SW480 (cell line): Measurements from ENCODE around the gene OSBPL3.
"Not testable (repeated sequence)": the region's sequence is repeated elsewhere in the genome, so short reads cannot be mapped to it uniquely, and the experiment has no call there.

Experiments
- DNase-seq: peaks from one replicate; pipeline ENCODE4 v3.0.0-alpha.2; 2016; ENCODE audit warnings: low spot score

Gene OSBPL3

GRCh38 chr7:24794751-24795406 lies 185.1 kb downstream of the OSBPL3 start:
- DNase-seq, result not testable (repeated sequence)

DNA sequence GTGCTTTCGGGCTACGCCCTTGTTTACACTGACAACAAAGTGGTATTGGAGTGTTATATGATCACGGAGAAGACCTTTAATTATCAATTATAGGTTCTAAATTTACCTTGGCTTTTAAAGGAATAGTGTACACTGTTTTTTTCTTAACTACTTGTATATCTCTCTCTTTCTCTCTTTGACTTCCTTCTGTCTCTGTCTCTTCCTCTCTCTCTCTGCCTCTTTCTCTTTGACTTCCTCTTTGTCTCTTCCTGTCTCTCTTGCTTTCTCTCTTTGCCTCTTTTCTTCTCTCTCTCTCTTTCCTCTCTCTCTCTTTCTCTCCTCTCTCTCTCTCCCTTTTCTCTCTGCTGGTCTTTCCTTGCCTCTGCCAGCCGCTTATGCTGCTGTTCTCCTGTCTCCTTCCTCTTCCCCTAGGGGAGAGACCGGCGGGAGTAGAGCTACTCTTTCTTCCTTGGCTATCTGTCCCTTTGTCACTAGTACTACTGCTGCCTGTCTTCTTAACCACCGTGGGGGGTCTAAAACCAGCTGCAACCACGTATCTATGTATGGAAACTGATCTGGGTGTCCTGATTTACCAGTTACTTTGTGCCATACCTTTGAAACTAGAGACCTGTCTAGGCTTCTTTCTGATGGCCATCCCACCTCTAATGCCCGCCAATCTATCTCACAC lies 185.9 kb downstream of the OSBPL3 start:
- DNase-seq, result no peak

DNA sequence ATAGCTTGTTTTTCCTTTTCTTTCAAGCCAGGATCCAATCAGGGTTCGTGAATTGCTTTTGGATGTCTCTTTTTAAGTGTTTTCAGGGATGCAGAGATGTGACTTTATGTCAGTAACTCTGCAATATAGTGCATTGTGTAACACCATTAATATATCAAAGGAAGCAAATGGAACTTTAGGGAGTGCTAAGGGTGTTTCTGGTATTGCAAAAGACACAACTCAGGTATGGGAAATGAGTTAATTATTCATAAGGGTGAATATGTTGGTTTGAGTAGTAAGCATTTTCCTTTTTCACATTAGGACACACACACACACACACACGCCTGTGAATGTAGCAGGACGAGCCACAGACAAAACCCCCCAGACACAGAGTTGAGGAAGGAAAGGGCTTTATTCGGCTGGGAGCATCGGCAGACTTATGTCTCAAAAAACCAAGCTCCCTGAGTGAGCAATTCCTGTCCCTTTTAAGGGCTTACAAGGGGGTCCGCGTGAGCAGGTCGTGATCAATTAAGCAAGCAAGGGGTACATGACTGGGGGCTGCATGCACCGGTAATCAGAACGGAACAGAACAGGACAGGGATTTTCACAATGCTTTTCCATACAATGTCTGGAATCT lies 190.9 kb downstream of the OSBPL3 start:
- DNase-seq, result no peak

GRCh38 chr7:24788075-24788474 lies 191.9 kb downstream of the OSBPL3 start:
- DNase-seq, result no peak

GRCh38 chr7:24786941-24787340 lies 193.0 kb downstream of the OSBPL3 start:
- peak; percentile 87 for DNase-seq

GRCh38 chr7:24786306-24786705 lies 193.7 kb downstream of the OSBPL3 start:
- DNase-seq, result no peak

DNA sequence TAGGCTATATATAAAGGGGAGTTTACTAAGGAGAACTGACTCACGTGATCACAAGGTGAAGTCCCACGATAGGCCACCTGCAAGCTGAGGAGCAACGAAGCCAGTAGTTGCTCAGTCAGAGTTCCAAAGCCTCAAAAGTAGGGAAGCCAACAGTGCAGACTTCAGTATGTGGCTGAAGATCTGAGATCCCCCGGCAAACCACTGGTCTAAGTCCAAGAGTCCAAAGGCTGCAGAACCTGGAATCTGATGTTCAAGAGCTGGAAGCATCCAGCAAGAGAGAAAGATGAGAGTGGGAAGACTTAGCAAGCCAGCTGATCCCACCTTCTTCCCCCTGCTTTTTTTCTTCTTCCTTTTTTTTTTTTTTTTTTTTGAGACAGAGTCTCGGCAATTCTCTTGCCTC lies 195.7 kb downstream of the OSBPL3 start:
- DNase-seq, result no peak

DNA sequence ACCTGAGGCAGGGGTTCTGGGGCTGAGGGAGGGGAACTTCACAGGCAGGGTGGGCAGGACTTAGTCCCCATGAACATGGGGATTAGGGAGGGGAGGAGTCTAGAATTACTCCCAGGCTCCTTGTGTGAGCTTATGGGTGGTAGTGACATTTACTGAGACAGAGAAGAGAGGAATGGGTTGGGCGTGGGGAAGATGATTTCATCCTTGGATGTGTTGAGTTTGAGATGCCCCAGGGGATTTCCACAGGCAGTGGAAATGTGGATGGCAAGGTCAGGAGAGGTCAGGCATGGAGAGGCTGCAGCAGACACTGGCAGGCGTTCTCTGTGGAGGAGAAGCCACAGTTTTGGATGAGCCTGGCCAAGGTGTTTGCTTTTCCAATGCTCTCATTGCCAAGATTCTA lies 196.3 kb downstream of the OSBPL3 start:
- DNase-seq, result no peak

DNA sequence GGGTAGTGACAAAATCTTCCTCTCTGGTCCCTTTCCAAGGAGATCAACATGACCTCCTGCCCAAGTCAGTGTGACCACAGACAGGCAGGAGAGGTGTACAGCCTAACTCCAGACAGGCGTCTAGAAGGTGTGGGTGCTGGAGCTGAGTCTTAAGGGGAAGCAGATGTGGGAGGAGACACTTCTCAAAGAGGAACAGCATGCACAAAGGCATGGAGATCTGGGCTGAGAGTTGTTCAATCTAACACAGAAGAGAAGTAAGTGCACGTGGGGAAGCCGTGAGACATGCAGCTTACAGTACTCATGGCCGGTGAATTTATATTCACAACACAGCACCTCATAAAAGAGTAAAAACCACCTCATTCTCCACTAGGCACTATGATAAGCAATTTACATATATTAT lies 198.9 kb downstream of the OSBPL3 start:
- DNase-seq, result no peak

- no peak for DNase-seq
Observed at GRCh38 chr7:24779283-24779655, 200.7 kb downstream of the OSBPL3 start.

DNA sequence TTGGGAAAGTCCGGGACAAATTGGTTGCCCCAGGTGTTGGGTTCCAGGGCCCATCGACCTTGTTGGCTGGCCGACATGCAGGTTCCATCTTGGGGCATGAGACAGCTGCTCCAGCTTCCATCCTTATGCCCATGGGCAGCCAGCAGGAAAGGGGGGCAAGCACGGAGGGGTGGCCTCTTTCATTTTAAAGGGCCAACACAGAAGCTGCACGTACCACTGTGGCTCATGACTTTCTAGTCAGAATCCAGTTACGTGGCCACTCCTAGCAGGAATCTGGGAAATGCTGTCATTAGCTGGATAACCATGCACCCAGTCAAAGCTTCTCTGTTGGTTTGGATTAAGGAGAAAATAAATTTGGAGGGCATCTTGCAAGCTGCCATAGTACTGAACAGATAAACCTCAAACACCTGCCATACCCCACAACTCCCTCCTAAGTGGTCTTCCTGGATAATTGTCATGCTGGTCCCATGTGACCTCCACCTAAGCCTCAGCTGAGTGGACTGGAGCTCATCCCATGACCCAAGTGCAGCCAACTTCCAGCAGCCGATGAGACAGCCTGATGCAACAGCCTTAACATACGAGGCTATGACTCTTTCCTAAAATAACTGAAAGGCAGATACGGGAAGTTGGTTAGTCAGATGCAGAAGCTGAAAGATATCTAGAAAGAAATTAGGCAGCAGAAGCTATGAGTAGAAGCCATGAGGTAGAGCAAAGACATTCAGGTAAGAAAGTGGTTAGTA lies 201.3 kb downstream of the OSBPL3 start:
- no peak for DNase-seq

GRCh38 chr7:24777806-24778205 lies 202.2 kb downstream of the OSBPL3 start:
- no peak for DNase-seq

DNA sequence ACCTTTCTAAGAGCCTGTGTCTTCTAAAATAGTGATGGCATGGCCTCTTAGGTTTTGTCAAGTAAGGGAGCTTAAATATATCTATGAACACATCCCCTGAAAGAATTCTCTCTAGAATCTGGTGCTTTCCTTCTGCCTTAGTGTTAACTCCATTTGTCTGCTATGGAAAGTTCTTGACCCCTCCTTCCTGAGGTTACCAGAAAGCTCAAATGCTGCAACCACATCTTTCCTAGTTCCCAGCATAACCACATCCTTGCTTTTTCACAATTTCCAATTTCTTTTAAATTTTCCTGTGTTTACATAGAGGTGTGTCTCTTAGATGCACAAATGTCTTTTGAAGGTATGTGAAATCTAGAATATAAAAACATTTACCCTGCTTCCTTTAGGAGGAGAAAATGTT lies 206.3 kb downstream of the OSBPL3 start:
- no peak for DNase-seq

DNA sequence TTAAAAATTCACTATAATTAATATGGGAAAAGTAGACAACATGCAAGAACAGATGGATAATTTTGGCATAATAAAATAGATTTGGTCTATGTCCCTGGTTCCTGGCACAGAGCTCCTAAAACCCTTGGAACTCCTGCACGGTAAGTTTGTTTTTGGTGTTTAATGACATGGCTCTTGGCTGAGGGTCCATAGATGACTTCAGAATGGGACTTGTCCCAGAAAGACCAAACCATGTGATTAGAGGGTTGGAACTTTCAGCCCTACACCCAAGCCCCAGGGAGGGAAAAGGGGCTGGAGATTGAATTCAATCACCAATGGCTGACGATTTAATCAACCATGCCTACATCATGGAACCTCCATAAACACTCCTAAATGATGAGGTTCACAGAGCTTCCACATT lies 210.1 kb downstream of the OSBPL3 start:
- DNase-seq, result no peak

DNA sequence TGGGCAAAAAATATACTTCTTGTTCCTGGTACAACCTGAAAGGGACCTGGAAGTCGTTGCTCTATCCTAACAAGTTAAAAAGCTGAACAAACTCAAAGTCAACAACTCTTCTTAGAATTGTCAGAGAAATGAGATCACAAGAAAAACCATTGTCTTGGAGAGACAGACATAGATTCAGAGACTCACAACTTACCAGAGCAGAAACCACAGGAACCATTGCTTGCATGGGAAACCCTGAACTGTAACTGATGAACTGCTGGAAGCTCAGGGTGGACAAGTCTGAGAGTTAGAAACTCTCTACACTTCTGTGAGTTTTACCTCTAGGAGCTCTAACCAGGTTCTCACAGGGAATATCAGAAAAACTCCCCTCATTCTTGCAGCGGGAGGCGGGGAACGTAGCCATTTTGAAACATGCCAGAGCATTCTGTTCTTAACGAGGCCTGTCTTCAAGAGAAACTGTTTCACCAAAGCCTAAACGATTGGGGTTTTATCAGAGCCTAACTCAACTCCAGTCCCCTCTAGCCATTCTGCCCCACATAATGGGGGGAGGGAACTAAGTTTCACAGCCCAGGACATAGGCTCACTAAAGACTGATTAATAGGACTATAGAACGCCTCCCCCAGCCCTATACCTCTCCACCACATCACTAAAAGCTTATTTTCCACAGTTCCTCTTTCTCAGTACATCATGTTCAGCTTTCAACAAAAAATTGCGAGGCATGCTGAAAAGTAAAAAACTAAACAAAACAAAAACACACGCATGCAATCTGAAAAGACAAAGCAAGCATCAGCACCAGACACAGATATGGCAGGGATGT lies 210.8 kb downstream of the OSBPL3 start:
- DNase-seq, result no peak

DNA sequence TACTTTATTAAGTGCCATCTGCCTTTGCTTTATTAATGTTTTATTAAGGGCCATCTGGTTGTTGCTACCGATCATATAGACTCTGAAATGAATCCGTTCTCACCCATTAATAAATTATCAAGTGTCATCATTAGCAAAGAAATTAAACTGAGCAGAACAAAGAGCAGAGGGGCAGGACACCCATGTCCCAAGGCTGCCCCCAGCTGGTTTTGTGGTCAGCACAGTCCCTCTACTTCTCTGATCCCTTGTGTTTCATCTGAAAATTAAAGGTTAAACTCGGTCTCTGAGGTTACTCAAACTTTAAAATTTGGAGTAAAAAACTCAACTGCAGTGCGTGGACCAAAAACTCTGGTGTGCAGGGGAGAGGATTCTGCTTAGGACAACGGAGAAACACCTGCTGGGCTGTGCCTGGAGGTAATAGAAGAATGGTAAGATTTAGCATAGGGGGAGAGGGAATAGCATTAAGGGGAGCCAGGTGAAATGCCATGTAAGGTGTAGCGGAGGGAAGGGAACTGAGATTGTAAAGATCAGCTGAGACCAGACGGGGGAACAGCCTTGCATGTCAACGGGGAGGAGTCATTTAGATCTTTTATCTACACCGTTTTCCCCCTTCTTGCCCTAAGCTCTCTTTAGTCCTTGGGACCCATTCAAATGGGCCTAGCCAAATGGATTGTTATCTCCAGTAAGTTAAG lies 212.0 kb downstream of the OSBPL3 start:
- no peak for DNase-seq

- DNase-seq, result no peak
Observed at GRCh38 chr7:24764972-24765744, 214.8 kb downstream of the OSBPL3 start.

DNA sequence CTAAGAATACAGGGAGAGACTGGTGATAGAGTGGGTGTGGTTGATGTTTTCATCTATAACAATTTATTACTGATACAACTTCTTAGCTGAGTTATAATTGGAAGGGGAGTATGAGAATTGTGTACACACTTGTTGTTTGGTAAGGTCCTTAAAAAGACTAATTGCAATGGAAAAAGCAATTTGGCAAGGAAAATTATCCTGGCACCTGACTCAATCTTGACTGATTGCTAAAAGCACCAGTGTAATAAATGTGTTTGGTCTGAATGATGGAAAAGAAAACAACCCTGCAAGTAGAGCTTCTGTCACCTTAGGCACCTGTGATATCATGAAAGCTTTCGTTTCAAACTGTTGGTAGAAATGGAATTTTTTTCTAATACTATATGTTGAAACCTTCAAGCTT lies 216.0 kb downstream of the OSBPL3 start:
- DNase-seq, result no peak

- no peak for DNase-seq
Observed at GRCh38 chr7:24763303-24763901, 216.6 kb downstream of the OSBPL3 start.

GRCh38 chr7:24762771-24763170 lies 217.2 kb downstream of the OSBPL3 start:
- no peak for DNase-seq
